GM21825 (cell line): Measurements from ENCODE around the gene ARHGAP5.

Experiments used
- ATAC-seq: cut with Tn5 transposase; IDR thresholded peaks from one replicate; pipeline ENCODE4 v1.9.1; 2021; ENCODE audit warnings: mild to moderate bottlenecking, moderate library complexity; ENCODE audit not compliant: unreplicated experiment

The ARHGAP5 gene

GRCh38 chr14:32169191-32169590 is 92.1 kb downstream of the ARHGAP5 start:
- no peak for ATAC-seq

DNA sequence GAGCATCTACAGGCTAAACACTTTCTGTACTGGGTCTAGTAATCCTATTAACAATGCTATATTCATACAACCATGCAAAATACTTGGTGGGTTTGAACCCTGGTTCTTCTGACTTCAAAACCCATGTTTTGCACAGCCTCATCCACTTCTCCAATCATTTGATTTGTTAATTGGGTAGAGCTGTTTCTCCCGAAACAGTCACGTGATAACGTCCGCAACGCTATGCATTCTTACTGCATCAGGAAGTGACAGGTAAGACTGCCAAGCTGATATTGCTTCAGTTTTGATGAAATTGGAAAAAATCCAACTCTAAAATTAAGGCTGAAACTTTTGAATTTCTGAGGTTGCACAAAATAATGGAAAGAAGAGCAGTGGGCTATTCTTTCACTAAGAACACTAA is 94.4 kb downstream of the ARHGAP5 start:
- ATAC-seq = no peak

DNA sequence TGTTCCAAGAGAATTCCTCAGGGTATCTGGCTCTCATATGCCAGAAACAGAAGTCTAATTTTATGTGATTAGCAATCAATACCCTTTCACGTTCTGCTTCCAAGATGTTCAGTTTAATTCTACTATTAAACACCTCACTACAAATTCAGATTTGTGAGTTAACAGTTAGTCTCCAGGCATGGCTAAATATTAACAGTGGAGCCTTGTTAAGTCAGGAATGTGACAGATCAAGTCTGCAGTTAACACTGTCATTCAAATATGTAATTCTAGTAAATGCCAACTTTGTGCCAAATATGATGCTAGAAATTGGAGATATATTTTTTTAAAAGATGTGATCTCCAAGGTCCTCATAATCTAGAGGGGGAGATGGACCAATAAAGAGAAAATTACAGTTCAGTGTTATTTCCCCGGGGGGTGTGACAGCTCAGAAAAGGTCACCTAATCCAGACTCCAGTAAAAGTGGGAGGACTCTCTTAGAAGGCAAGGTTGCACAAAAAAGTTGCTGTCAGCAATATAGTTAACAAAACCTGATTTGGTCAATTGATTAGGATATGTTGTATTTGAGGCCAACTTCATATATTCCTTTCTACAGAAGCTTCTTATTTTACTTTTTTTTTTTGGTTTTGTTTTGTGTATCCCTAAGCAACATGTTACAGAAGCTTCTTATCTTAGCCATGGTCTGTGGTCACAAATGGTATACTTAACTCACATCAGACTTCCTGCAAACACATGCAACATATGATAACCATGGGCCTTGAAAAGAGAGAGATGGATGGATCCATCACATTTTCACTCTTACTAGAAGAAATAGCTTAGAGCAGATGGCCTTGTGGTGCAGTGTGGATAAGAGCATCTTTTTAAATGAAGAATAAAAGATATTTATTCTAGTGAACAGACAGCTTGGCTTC is 106.3 kb downstream of the ARHGAP5 start:
- no peak for ATAC-seq

GRCh38 chr14:32185097-32185496 is 108.0 kb downstream of the ARHGAP5 start:
- no peak for ATAC-seq

DNA sequence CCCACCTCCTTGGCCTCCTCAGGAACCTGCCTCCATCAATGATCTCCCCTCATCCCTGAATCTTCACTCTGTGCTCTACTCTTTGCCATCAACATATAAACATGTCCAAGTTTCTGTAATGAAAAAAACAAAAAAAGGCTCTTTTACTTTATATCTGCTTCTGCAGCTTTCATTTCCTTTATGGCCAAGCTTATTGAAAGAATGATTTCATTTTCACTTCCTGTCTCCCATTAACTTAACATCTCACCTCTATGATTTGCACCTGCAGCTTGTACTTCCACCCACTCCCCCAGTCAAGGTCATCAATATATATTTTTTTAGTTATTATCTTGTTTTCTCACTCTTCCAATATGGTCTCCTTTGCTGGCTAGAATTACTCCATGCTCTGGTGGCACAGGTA is 109.1 kb downstream of the ARHGAP5 start:
- no peak for ATAC-seq

DNA sequence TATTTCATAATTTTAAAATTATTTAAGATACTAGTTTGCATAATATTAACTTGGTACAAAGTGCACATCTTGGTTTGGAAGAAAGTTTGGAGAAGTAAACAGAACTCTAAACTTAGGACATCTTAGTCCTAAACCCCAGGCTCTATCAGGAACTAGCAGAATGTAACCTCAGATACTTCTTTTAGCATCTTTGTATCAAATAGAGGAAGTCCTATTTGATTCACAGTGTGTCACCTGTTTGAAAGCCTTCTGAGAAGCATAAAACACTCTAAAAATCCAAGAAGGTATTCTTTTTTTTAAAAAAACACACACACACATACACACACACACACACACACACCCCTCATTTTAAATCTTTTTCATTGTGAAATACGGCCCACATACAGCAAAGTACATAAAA is 112.7 kb downstream of the ARHGAP5 start:
- ATAC-seq = no peak

GRCh38 chr14:32190673-32191072 is 113.6 kb downstream of the ARHGAP5 start:
- ATAC-seq = no peak

- ATAC-seq = no peak
Observed at GRCh38 chr14:32192712-32193373, 115.7 kb downstream of the ARHGAP5 start.

DNA sequence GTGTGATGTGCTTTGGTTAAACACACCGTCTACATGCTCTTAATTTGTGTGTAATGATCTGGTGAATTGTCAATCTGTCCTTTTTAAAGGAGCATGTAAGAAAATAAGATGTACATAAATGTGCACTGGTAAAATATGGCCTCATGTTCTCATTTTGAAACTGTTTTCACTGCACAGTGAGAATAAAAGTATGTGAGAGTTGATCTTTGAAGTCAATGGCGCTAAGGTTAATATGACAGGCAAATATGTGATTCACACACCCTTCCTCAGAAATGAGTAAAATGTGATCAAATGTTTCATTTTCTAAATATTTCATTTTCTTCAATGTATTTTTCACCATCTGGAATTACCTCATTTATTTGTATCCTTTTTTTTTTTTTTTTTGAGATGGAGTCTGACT is 116.4 kb downstream of the ARHGAP5 start:
- no peak for ATAC-seq

DNA sequence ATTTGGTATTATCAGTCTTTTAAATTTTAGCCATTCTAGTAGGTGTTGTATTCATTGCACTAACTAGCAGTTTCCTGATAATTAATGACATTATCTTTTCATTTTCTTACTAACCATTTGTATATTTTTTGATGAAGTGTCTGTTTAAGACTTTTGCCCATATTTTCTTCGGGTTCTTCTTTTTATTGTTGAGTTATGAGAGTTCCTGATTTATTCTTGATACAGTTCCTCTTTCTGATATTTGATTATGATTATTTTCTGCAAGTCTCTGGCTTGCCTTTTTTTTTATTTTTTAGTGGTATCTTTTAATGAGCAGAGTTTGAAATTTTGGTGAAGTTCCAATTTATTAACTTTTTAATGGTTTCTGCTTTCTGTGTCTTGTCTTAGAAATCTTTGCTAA is 118.5 kb downstream of the ARHGAP5 start:
- ATAC-seq = no peak

DNA sequence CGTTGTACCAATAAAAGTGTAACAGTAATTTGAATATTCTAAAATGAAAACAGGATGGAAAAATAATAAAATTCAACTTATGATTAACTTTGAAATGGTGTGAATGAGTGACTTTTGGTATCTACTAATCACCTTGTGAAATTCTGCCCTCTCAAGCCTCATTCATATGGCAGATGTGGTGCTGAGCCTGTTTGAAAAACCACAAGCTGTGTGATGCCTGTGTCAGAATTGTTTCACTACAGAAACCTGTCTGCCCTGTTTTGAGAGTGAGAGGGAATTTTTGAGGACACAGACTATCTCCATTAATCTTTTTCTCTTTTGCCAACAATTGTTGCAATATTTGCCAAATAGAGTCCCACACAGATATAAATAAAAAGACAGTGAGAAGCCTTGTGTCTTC is 120.8 kb downstream of the ARHGAP5 start:
- ATAC-seq = peak; percentile 39

- ATAC-seq = no peak
Observed at GRCh38 chr14:32200368-32201192, 123.5 kb downstream of the ARHGAP5 start.

DNA sequence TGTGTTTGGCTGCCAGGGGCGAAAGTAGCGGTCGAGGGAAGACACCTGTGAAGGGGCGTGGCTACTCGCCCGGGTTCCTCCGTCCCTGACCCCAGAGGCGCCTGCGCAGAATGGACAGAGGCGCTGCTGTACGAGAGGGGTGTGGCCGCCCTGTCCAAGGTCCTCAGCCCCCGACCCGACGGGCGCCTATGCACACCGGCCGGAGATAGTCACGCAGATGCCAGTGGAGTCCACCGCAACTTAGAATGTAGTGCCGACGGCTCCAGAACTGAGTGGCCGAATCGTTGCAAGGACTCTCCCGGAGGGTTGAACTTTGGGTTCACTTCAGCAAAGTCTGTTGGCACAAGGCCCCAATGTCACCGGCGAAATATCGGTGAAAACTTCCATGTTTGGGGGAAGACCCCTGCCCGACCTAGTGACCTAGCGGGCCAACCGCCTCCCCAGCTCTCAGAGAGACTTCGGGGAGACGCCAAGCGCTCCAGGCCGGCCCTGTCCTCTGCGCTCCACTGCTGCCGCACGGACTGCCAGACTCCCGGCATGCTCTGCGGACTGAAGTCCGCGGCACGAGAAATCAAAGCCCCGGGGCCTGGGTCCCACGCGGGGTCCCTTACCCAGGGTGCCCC is 124.2 kb downstream of the ARHGAP5 start:
- ATAC-seq = peak; percentile 54

- ATAC-seq = no peak
Observed at GRCh38 chr14:32201816-32202490, 124.8 kb downstream of the ARHGAP5 start, which contains the start of gene RNU6-7. RNU6-7 (plus strand) TSS chr14:32202045.

GRCh38 chr14:32202491-32202997 is 125.4 kb downstream of the ARHGAP5 start:
- no peak for ATAC-seq

- peak; percentile 63 for ATAC-seq
Observed at GRCh38 chr14:32202998-32203882, 126.1 kb downstream of the ARHGAP5 start, which contains the start of gene RNU6-8. RNU6-8 (minus strand) TSS chr14:32203269.

DNA sequence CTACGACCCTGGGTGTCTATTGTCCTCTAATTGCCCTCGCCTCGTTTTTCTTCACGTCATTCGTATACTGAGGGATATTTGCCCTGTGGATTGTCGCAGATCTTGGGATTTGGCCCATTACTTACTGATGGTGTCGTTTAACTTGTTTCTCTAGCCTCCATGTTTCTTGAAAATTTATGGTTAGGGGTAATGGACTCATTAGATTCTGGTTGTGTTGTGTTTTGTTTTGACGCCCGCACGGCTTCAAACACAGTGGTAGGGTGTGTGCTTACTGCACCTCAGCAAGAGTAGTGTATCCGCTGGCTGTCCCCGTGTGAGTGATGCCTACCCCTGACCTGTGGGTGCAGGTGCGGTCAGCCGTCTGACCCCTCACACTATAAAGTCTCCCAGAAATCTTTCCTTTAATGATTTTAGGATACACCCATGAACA is 126.8 kb downstream of the ARHGAP5 start:
- ATAC-seq = no peak

- ATAC-seq = no peak
Observed at GRCh38 chr14:32205554-32205953, 128.4 kb downstream of the ARHGAP5 start.

- peak; percentile 21 for ATAC-seq
Observed at GRCh38 chr14:32205984-32206383, 128.9 kb downstream of the ARHGAP5 start.
